ENCODE data around the gene ROBO3.

The ROBO3 gene

DNA sequence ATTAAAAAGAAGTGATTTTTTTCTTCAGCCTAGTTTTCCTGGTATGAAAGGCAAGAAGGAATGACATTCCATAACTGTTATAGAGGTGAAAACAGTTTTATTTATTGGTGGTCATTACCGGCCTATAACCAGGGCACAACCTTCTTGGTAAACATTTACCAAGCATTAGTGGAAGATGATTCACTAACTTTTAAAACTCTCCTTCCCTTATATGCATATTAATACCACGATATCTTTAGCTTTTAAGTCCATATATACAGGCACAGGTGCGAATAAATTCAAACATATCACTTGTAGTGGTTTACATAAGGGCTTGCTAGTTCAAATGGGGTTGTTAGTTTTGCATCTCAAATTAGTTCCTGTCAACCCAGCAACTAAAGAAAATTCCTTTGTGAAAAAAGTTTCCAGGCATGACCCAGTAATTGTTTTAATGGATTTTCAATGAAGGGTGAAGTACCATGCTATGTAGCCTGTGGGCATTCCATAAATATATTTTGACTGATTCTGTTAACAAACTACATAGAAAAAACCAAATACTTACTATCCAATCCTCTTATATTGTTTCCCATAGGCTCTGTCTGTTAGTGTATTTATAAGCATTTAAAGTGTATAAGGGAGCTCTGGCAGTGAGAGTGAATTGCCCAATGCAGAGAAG lies 30.6 kb upstream of the ROBO3 start:
- Histone ChIP-seq H2AFZ (ENCODE audit: low read length) (no peak overlapping the region), H3F3A (ENCODE audit: insufficient read depth, low read length) (no peaks in the 10 kb centered on the region), H4K20me1 (ENCODE audit: insufficient read depth, low read length) (no peaks in the 10 kb centered on the region), H3K9ac (ENCODE audit: low read length) (no peak overlapping the region), H3K4me3 (ENCODE audit: low read depth, low read length, poor library complexity, severe bottlenecking) (no peak overlapping the region), H3K9me2 (ENCODE audit: low read depth, low read length) (no peaks in the 10 kb centered on the region), H3K27ac (ENCODE audit: low read depth, low read length, poor library complexity, severe bottlenecking) (no peak overlapping the region), H3K4me1 (ENCODE audit: insufficient read depth, low read length, severe bottlenecking) (peaks cover 5% of the 10 kb centered on the region), H3K9me3 (ENCODE audit: low read length) (no peaks in the 10 kb centered on the region), H3K27me3 (ENCODE audit: insufficient read depth, low read length) (no peaks in the 10 kb centered on the region), H3K79me2 (ENCODE audit: insufficient read depth, low read length) (no peaks in the 10 kb centered on the region), H3K36me3 (ENCODE audit: insufficient read depth, low read length) (no peaks in the 10 kb centered on the region), H3K4me2 (ENCODE audit: low read length) (no peak overlapping the region)
- TF ChIP-seq, protein P1, sequence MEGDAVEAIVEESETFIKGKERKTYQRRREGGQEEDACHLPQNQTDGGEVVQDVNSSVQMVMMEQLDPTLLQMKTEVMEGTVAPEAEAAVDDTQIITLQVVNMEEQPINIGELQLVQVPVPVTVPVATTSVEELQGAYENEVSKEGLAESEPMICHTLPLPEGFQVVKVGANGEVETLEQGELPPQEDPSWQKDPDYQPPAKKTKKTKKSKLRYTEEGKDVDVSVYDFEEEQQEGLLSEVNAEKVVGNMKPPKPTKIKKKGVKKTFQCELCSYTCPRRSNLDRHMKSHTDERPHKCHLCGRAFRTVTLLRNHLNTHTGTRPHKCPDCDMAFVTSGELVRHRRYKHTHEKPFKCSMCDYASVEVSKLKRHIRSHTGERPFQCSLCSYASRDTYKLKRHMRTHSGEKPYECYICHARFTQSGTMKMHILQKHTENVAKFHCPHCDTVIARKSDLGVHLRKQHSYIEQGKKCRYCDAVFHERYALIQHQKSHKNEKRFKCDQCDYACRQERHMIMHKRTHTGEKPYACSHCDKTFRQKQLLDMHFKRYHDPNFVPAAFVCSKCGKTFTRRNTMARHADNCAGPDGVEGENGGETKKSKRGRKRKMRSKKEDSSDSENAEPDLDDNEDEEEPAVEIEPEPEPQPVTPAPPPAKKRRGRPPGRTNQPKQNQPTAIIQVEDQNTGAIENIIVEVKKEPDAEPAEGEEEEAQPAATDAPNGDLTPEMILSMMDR (IDR thresholded peaks at IDR 0.05; ENCODE audit: low read length): no peak
- TF ChIP-seq EZH2 (IDR thresholded peaks at IDR 0.05; ENCODE audit: borderline replicate concordance, low read length): no peak

DNA sequence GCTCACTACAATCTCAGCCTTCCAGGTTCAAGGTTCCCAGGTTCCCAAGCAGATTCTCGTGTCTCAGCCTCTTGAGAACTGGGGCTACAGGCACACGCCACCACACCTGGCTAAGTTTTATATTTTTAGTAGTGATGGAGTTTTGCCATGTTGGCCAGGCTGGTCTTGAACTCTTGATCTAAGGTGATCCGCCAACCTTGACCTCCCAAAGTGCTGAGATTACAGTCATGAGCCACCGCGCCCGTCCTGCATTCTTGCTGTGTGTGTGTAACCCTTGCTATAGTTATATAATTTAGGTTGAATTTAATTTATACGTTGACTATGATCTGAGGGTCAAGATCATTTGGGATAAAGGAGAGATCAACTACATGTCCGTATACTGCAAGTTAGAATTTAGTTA lies 29.3 kb upstream of the ROBO3 start:
- Histone ChIP-seq H3K9me2 (ENCODE audit: low read depth, low read length) (no peaks in the 10 kb centered on the region), H3F3A (ENCODE audit: insufficient read depth, low read length) (no peaks in the 10 kb centered on the region), H3K4me1 (ENCODE audit: insufficient read depth, low read length, severe bottlenecking) (peaks cover 5% of the 10 kb centered on the region), H3K9ac (ENCODE audit: low read length) (no peak overlapping the region), H4K20me1 (ENCODE audit: insufficient read depth, low read length) (no peaks in the 10 kb centered on the region), H3K36me3 (ENCODE audit: insufficient read depth, low read length) (no peaks in the 10 kb centered on the region), H3K4me3 (ENCODE audit: low read depth, low read length, poor library complexity, severe bottlenecking) (no peak overlapping the region), H3K9me3 (ENCODE audit: low read length) (no peaks in the 10 kb centered on the region), H3K4me2 (ENCODE audit: low read length) (no peak overlapping the region), H3K27me3 (ENCODE audit: insufficient read depth, low read length) (no peaks in the 10 kb centered on the region), H3K79me2 (ENCODE audit: insufficient read depth, low read length) (no peaks in the 10 kb centered on the region), H3K27ac (ENCODE audit: low read depth, low read length, poor library complexity, severe bottlenecking) (no peak overlapping the region), H2AFZ (ENCODE audit: low read length) (no peak overlapping the region)
- no peak for TF ChIP-seq EZH2 (IDR thresholded peaks at IDR 0.05; ENCODE audit: borderline replicate concordance, low read length)
- TF ChIP-seq, protein P1 (IDR thresholded peaks at IDR 0.05; ENCODE audit: low read length): no peak

DNA sequence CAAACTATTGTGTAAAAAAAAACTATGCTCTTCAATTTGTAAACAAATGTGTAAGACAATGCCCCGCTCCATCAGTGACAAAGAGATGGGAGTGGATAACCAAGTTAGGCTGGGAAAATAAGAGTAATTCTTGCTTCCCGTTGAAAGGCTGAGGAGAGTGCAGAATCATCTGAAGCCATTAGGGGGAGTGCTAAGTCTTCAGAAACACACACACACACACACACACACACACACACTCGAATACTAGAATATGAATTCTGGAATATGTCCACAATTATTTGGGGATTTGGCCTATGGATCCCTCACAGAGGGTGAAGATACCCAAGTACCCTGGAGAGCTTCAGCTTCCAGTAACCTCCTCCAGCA lies 27.8 kb upstream of the ROBO3 start:
- Histone ChIP-seq H3K4me2 (ENCODE audit: low read length) (no peak overlapping the region), H3F3A (ENCODE audit: insufficient read depth, low read length) (no peaks in the 10 kb centered on the region), H3K79me2 (ENCODE audit: insufficient read depth, low read length) (no peaks in the 10 kb centered on the region), H2AFZ (ENCODE audit: low read length) (no peak overlapping the region), H3K9me3 (ENCODE audit: low read length) (no peaks in the 10 kb centered on the region), H3K27ac (ENCODE audit: low read depth, low read length, poor library complexity, severe bottlenecking) (no peak overlapping the region), H3K27me3 (ENCODE audit: insufficient read depth, low read length) (no peaks in the 10 kb centered on the region), H4K20me1 (ENCODE audit: insufficient read depth, low read length) (no peaks in the 10 kb centered on the region), H3K36me3 (ENCODE audit: insufficient read depth, low read length) (no peaks in the 10 kb centered on the region), H3K9ac (ENCODE audit: low read length) (no peak overlapping the region), H3K9me2 (ENCODE audit: low read depth, low read length) (no peaks in the 10 kb centered on the region), H3K4me1 (ENCODE audit: insufficient read depth, low read length, severe bottlenecking) (peaks cover 5% of the 10 kb centered on the region), H3K4me3 (ENCODE audit: low read depth, low read length, poor library complexity, severe bottlenecking) (no peak overlapping the region)
- TF ChIP-seq, protein P1 (IDR thresholded peaks at IDR 0.05; ENCODE audit: low read length): no peak; the same call in 1 of the 2 replicates
- TF ChIP-seq EZH2 (IDR thresholded peaks at IDR 0.05; ENCODE audit: borderline replicate concordance, low read length): no peak

Data from OCI-LY1 (cell line).